Mesenchymal stem cell (in vitro differentiated cells and primary cell): ENCODE results near the gene NTRK2.

Experiments
- DNase-seq: peaks from one replicate; pipeline ENCODE4 v3.0.0-alpha.2; 2013
- H2AFZ ChIP-seq: one replicate; pipeline ENCODE4 v1.6.1; 2013; ENCODE audit warnings: low read depth, mild to moderate bottlenecking, control low read depth, inconsistent platforms, low read length, moderate library complexity
- H2AK5ac ChIP-seq: 2 replicates; pipeline ENCODE4 v1.6.1; 2013; ENCODE audit warnings: low read length, moderate library complexity, mild to moderate bottlenecking, inconsistent platforms; ENCODE audit not compliant: severe bottlenecking
- H2BK120ac ChIP-seq: one replicate; pipeline ENCODE4 v1.6.1; 2013; ENCODE audit warnings: low read depth, mild to moderate bottlenecking, inconsistent platforms, low read length, moderate library complexity
- H2BK12ac ChIP-seq, 2 experiments: one replicate each; pipeline ENCODE4 v1.6.1; 2013; ENCODE audit warnings: inconsistent platforms in 2 of 2, low read length in 2 of 2, mild to moderate bottlenecking in 2 of 2, moderate library complexity in 2 of 2, control low read depth in 1 of 2
- H2BK15ac ChIP-seq: one replicate; pipeline ENCODE4 v1.6.1; 2013; ENCODE audit warnings: mild to moderate bottlenecking, low read depth, inconsistent platforms; ENCODE audit not compliant: poor library complexity, severe bottlenecking
- H2BK5ac ChIP-seq: 2 replicates; pipeline ENCODE4 v1.6.1; 2013; ENCODE audit warnings: low read depth, mild to moderate bottlenecking, low read length, control low read depth, inconsistent platforms; ENCODE audit not compliant: poor library complexity, severe bottlenecking
- H3K14ac ChIP-seq, 2 experiments: one replicate each; pipeline ENCODE4 v1.6.1; 2013; ENCODE audit warnings: inconsistent platforms in 2 of 2, low read length in 2 of 2, control low read depth in 1 of 2, mild to moderate bottlenecking in 1 of 2, moderate library complexity in 1 of 2
- H3K18ac ChIP-seq, 2 experiments: one replicate each; pipeline ENCODE4 v1.6.1; 2013; ENCODE audit warnings: inconsistent platforms in 2 of 2, low read length in 2 of 2, control low read depth in 1 of 2, low read depth in 1 of 2, mild to moderate bottlenecking in 1 of 2
- H3K23ac ChIP-seq, 2 experiments: one replicate each; pipeline ENCODE4 v1.6.1; 2013; ENCODE audit warnings: inconsistent platforms in 2 of 2, low read length in 2 of 2, mild to moderate bottlenecking in 2 of 2, moderate library complexity in 2 of 2, control low read depth in 1 of 2
- H3K27ac ChIP-seq: 2 replicates; pipeline ENCODE4 v1.5.1; 2013; ENCODE audit warnings: mild to moderate bottlenecking, moderate library complexity, low read length, control low read depth, inconsistent platforms; ENCODE audit not compliant: poor library complexity, severe bottlenecking
- H3K27me3 ChIP-seq, 2 experiments: 2 replicates each; pipeline versions ENCODE4 v1.6.1 to v1.7.0; 2013; ENCODE audit warnings: low read length in 2 of 2, mild to moderate bottlenecking in 2 of 2, moderate library complexity in 2 of 2, control low read depth in 1 of 2, inconsistent platforms in 1 of 2; ENCODE audit not compliant: control insufficient read depth in 1 of 2, insufficient read depth in 1 of 2
- H3K36me3 ChIP-seq, 2 experiments: 2 replicates each; pipeline versions ENCODE4 v1.6.1 to v1.7.0; 2013; ENCODE audit warnings: low read length in 2 of 2, control low read depth in 1 of 2, inconsistent platforms in 1 of 2, low read depth in 1 of 2, mild to moderate bottlenecking in 1 of 2; ENCODE audit not compliant: insufficient read depth in 2 of 2, control insufficient read depth in 1 of 2
- H3K4ac ChIP-seq, 2 experiments: one replicate each; pipeline ENCODE4 v1.6.1; 2013; ENCODE audit warnings: inconsistent platforms in 2 of 2, low read length in 2 of 2, mild to moderate bottlenecking in 2 of 2, moderate library complexity in 2 of 2, control low read depth in 1 of 2, low read depth in 1 of 2
- H3K4me1 ChIP-seq: 2 replicates; pipeline ENCODE4 v1.6.1; 2013; ENCODE audit warnings: low read depth, low read length, control low read depth; ENCODE audit not compliant: control insufficient read depth, insufficient read depth
- H3K4me2 ChIP-seq: 2 replicates; pipeline ENCODE4 v1.6.1; 2013; ENCODE audit warnings: low read length, mild to moderate bottlenecking, inconsistent platforms; ENCODE audit not compliant: poor library complexity, severe bottlenecking
- H3K4me3 ChIP-seq, 2 experiments: 2 replicates each; pipeline versions ENCODE4 v1.5.1 to v1.7.0; 2013; ENCODE audit warnings: low read length in 2 of 2, mild to moderate bottlenecking in 2 of 2, control low read depth in 1 of 2, low read depth in 1 of 2; ENCODE audit not compliant: insufficient read depth in 1 of 2
- H3K79me1 ChIP-seq: replicated peaks from 2 replicates; pipeline ENCODE4 v1.6.1; 2013; ENCODE audit warnings: mild to moderate bottlenecking, control low read depth, low read length, inconsistent platforms; ENCODE audit not compliant: poor library complexity, severe bottlenecking
- H3K9ac ChIP-seq: 2 replicates; pipeline ENCODE4 v1.7.0; 2013; ENCODE audit warnings: mild to moderate bottlenecking, low read length, moderate library complexity
- H3K9me3 ChIP-seq: 2 replicates; pipeline ENCODE4 v1.7.0; 2013; ENCODE audit warnings: mild to moderate bottlenecking, low read length; ENCODE audit not compliant: control insufficient read depth
- H4K8ac ChIP-seq: one replicate; pipeline ENCODE4 v1.6.1; 2013; ENCODE audit warnings: inconsistent platforms, mild to moderate bottlenecking, low read length, moderate library complexity
- H4K91ac ChIP-seq: one replicate; pipeline ENCODE4 v1.6.1; 2013; ENCODE audit warnings: mild to moderate bottlenecking, low read length, inconsistent platforms
- WGBS: methylation state at CpG from one replicate; pipeline ENCODE4 v1.1.7; 2013; ENCODE audit warnings: mixed read lengths; 5-methylcytosine and 5-hydroxymethylcytosine counted together

NTRK2 gene

GRCh38 chr9:84812847-84813246 is 143.3 kb downstream of the NTRK2 start:
- DNase-seq: no peak
- no peak overlapping the region for H2BK15ac ChIP-seq

GRCh38 chr9:84815554-84815953 is 146.0 kb downstream of the NTRK2 start:
- H3K4me1 ChIP-seq: no peaks in the 10 kb centered on the region
- H3K9me3 ChIP-seq: no peaks in the 10 kb centered on the region
- H3K23ac ChIP-seq: no peak overlapping the region
- no CpG with 5 or more reads among the region's 1 CpG for WGBS
- no peak overlapping the region for H2AFZ ChIP-seq
- no peak for DNase-seq
- no peak overlapping the region for H3K27ac ChIP-seq
- no peak overlapping the region for H4K91ac ChIP-seq
- H3K9ac ChIP-seq: no peak overlapping the region
- no peak overlapping the region for H2BK120ac ChIP-seq
- H2BK15ac ChIP-seq: no peak overlapping the region
- no peak overlapping the region for H3K4ac ChIP-seq
- H3K36me3 ChIP-seq: no peaks in the 10 kb centered on the region
- no peak overlapping the region for H2AK5ac ChIP-seq
- no peaks in the 10 kb centered on the region for H3K79me1 ChIP-seq
- no peak overlapping the region for H2BK5ac ChIP-seq
- no peak overlapping the region for H3K18ac ChIP-seq
- no peak overlapping the region for H3K14ac ChIP-seq
- no peak overlapping the region for H3K4me2 ChIP-seq
- H2BK12ac ChIP-seq: no peak overlapping the region
- no peak overlapping the region for H4K8ac ChIP-seq
- no peak overlapping the region for H3K4me3 ChIP-seq
- peaks cover 0 to 7% of the 10 kb centered on the region in 2 experiments for H3K27me3 ChIP-seq

More at GRCh38 chr9:84812847-84813246, 143.3 kb downstream of the NTRK2 start:
- H4K8ac ChIP-seq: no peak overlapping the region
- H3K14ac ChIP-seq: no peak overlapping the region
- no peak overlapping the region for H3K4me3 ChIP-seq
- no peak overlapping the region for H3K4me2 ChIP-seq
- peaks cover 0 to 7% of the 10 kb centered on the region in 2 experiments for H3K27me3 ChIP-seq
- H3K9ac ChIP-seq: no peak overlapping the region
- no peak overlapping the region for H2BK5ac ChIP-seq
- no peak overlapping the region for H4K91ac ChIP-seq
- H2BK12ac ChIP-seq: no peak overlapping the region
- H3K79me1 ChIP-seq: no peaks in the 10 kb centered on the region
- H3K23ac ChIP-seq: no peak overlapping the region
- no peaks in the 10 kb centered on the region for H3K9me3 ChIP-seq
- 90% methylated on average over 2 of the region's 3 CpGs for WGBS
- no peak overlapping the region for H2AK5ac ChIP-seq
- no peak overlapping the region for H3K27ac ChIP-seq
- H3K4ac ChIP-seq: no peak overlapping the region
- no peak overlapping the region for H2AFZ ChIP-seq
- H3K4me1 ChIP-seq: no peaks in the 10 kb centered on the region
- no peak overlapping the region for H3K18ac ChIP-seq
- no peaks in the 10 kb centered on the region for H3K36me3 ChIP-seq
- H2BK120ac ChIP-seq: no peak overlapping the region

- Histone ChIP-seq H3K9me3 (no peaks in the 10 kb centered on the region), H2BK15ac (no peak overlapping the region), H3K4me2 (no peak overlapping the region), H4K8ac (no peak overlapping the region), H3K4ac (no peak overlapping the region), H3K18ac (no peak overlapping the region), H3K14ac (no peak overlapping the region), H3K9ac (no peak overlapping the region), H3K27me3 (peaks cover 0 to 11% of the 10 kb centered on the region in 2 experiments), H2AFZ (no peak overlapping the region), H3K36me3 (no peaks in the 10 kb centered on the region), H3K27ac (no peak overlapping the region), H2BK12ac (no peak overlapping the region), H3K79me1 (no peaks in the 10 kb centered on the region), H3K23ac (no peak overlapping the region), H4K91ac (no peak overlapping the region), H3K4me1 (no peaks in the 10 kb centered on the region), H2BK120ac (no peak overlapping the region), H3K4me3 (no peak overlapping the region), H2AK5ac (no peak overlapping the region), H2BK5ac (no peak overlapping the region)
- 96% methylated on average over 6 of the region's 6 CpGs for WGBS
- DNase-seq: no peak
Measured at GRCh38 chr9:84817038-84817437, 147.5 kb downstream of the NTRK2 start.

- H2BK12ac ChIP-seq: no peak overlapping the region
- 59% methylated on average over 8 of the region's 9 CpGs for WGBS
- H3K9me3 ChIP-seq: no peaks in the 10 kb centered on the region
Measured at GRCh38 chr9:84818791-84819190, 149.3 kb downstream of the NTRK2 start.

More at GRCh38 chr9:84818791-84819190, 149.3 kb downstream of the NTRK2 start:
- H2AFZ ChIP-seq: no peak overlapping the region
- no peaks in the 10 kb centered on the region for H3K4me1 ChIP-seq
- no peak overlapping the region for H2BK5ac ChIP-seq
- DNase-seq: no peak
- H3K27me3 ChIP-seq: peaks cover 0 to 18% of the 10 kb centered on the region in 2 experiments
- no peak overlapping the region for H2BK15ac ChIP-seq
- no peak overlapping the region for H3K18ac ChIP-seq
- no peak overlapping the region for H3K23ac ChIP-seq
- H3K79me1 ChIP-seq: no peaks in the 10 kb centered on the region
- no peak overlapping the region for H3K4me2 ChIP-seq
- no peak overlapping the region for H3K4ac ChIP-seq
- no peak overlapping the region for H4K91ac ChIP-seq
- H2AK5ac ChIP-seq: no peak overlapping the region
- no peaks in the 10 kb centered on the region for H3K36me3 ChIP-seq
- no peak overlapping the region for H3K9ac ChIP-seq
- H3K14ac ChIP-seq: no peak overlapping the region
- H4K8ac ChIP-seq: no peak overlapping the region
- no peak overlapping the region for H2BK120ac ChIP-seq
- no peak overlapping the region for H3K4me3 ChIP-seq
- no peak overlapping the region for H3K27ac ChIP-seq
